ENCODE results near the gene XPNPEP1. TPM values are rescaled to one million over a fixed set of nuclear protein-coding genes. Genes with fewer than 3 reads are reported as not detected.

XPNPEP1 gene
- total and polyA plus RNA-seq, 2 of the 4 experiments (the other 2 are of a cell fraction) = 164 to 311 TPM

DNA sequence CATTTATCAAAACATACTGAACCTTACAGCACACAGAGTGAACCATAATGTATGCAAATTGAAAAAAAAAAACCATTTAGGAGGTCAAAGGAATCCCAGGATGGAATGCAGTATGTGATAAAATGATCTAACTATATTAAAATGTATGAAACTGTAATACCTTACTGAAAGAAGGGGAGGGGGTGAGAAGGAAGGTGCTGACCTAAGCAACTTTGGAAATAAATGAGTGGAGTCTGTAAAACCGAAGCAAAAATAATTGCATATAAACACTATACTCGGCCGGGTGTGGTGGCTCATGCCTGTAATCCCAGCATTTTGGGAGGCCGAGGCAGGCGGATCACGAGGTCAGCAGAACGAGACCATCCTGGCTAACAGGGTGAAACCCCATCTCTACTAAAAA, 69.4 kb downstream of the XPNPEP1 start:
- WGBS, 2 experiments (ENCODE audit: extremely low coverage in 2 of 2, insufficient read length in 1 of 2) = 100% methylated on average over 4 of the region's 7 CpGs; no CpG with 5 or more reads in 1 of the 2 experiments
- Histone ChIP-seq H4K8ac (ENCODE audit: low read depth in 2 of 2, low read length in 2 of 2) (no peak overlapping the region), H2AFZ (replicated peaks; ENCODE audit: low read length, poor library complexity) (no peak overlapping the region), H3K23ac (ENCODE audit: low read depth, low read length) (no peak overlapping the region), H3K9me3 (ENCODE audit: control insufficient read depth, insufficient read depth, low read length) (no peaks in the 10 kb centered on the region), H4K20me1 (ENCODE audit: insufficient read depth, low read length) (no peaks in the 10 kb centered on the region), H2BK120ac (ENCODE audit: low read depth, low read length) (no peak overlapping the region), H3K18ac (ENCODE audit: low read depth, low read length) (no peak overlapping the region), H2BK5ac (ENCODE audit: low read depth, low read length, poor library complexity, severe bottlenecking) (no peak overlapping the region), H3K4me2 (ENCODE audit: low read depth, low read length) (no peak overlapping the region), H3K27me3 (ENCODE audit: control insufficient read depth, insufficient read depth, low read length) (peaks cover 3% of the 10 kb centered on the region; the same call in 1 of the 2 replicates), H3K4me3 (ENCODE audit: insufficient read depth, low read depth, low read length) (no peak overlapping the region), H2BK15ac (ENCODE audit: low read depth, low read length) (no peak overlapping the region), H3K36me3 (ENCODE audit: control insufficient read depth, insufficient read depth, low read length) (no peaks in the 10 kb centered on the region), H3K79me1 (ENCODE audit: low read depth in 1 of 2, low read length in 2 of 2) (no peaks in the 10 kb centered on the region), H4K91ac (ENCODE audit: insufficient read depth, low read depth, low read length) (no peak overlapping the region), H3K9me1 (ENCODE audit: insufficient read depth, low read length) (no peaks in the 10 kb centered on the region), H3K9ac (ENCODE audit: low read depth, low read length) (no peak overlapping the region), H3K14ac (replicated peaks; ENCODE audit: low read depth, low read length) (no peak overlapping the region), H2BK20ac (ENCODE audit: low read depth, low read length) (no peak overlapping the region), H4K5ac (ENCODE audit: low read depth, low read length) (no peak overlapping the region), H3K27ac (ENCODE audit: insufficient read depth, low read length) (no peak overlapping the region), H3K56ac (ENCODE audit: extremely low read depth, insufficient read depth, low read length) (no peak overlapping the region), H2AK5ac (ENCODE audit: low read depth, low read length) (no peak overlapping the region), H3K4ac (ENCODE audit: low read depth, low read length) (no peak overlapping the region), H3K4me1 (ENCODE audit: control insufficient read depth, insufficient read depth, low read length) (no peaks in the 10 kb centered on the region), H2AK9ac (replicated peaks; ENCODE audit: low read depth, low read length, poor library complexity) (no peak overlapping the region)
- TF ChIP-seq MXI1 (IDR thresholded peaks at IDR 0.05; ENCODE audit: borderline replicate concordance, low read depth, low read length) = no peak
- peak; percentile 87 for TF ChIP-seq MAFK (IDR thresholded peaks at IDR 0.05; ENCODE audit: low read depth, low read length)
- ChIA-PET CTCF (no interaction called here), POLR2A (ENCODE audit: unreplicated experiment) (no interaction called here)
- no TSS peak for BruUV-seq (replicated peaks)
- in situ Hi-C loops (cut with MboI; ENCODE audit: low sequenced_read_pairs) = no loop called here
- intact Hi-C loops (cut with micrococcal nuclease) = loop anchor here (10.0 kb wide), 1 partner anchor 409 kb away; no protein-coding TSS in a partner anchor
- DNase-seq (no peak), ATAC-seq (ENCODE audit: low read depth) (no peak)
- dilution Hi-C loops (cut with HindIII; ENCODE audit: low sequenced_read_pairs, unreplicated experiment) = no loop called here

Measured in IMR-90 (cell line).